HG03432 (cell line): ENCODE data around the gene IQCM.
A peak's percentile ranks its signal among the peaks of the same experiment; 100 is the strongest.

ENCODE experiments used
- ATAC-seq: cut with Tn5 transposase; IDR thresholded peaks from one replicate; pipeline ENCODE4 v1.9.1; 2021; ENCODE audit warnings: mild to moderate bottlenecking, moderate library complexity; ENCODE audit not compliant: unreplicated experiment

Gene IQCM

GRCh38 chr4:149711593-149712365, 103.9 kb downstream of the IQCM start:
- no peak for ATAC-seq

DNA sequence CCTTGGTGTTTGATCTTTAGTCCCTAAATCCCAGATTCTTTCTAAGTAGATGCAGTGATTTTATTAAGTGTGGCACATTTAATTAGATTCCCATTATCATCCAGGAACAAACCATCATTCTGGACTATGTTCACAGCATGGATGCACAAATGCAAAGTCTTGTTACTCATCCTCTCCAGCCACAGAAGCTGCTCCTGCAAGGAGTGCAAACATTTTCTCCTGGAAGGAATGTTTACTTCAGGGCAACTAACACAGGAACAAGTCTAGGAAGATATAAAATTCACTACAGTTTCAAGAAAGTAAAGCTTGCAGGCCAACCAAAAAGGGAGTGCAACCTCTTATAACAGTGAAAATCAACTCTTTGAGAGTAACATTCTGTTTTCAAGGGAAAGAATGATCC, 106.0 kb downstream of the IQCM start:
- ATAC-seq, result no peak

GRCh38 chr4:149708513-149709130, 107.0 kb downstream of the IQCM start:
- ATAC-seq, result no peak

- no peak for ATAC-seq
These were observed 107.8 kb downstream of the IQCM start for GRCh38 chr4:149707862-149708261.

DNA sequence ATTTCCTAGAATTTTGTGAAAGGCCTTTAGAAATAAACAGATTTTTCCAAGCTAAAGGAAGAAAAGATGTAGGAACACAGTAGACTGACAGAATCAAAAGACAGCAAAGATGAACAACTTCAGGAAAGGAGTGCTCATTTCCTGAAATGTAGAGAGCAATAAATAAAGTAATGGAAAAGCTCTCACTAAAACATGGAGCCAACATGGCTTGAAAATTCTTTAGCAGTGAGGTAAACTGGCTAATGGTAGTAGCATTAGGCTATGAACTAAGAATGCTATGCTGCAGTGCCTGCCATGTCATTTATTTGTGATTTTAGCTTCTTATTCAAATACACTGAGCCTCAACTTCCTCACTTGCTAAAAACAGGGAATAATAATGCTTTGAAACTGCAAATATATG, 108.7 kb downstream of the IQCM start:
- no peak for ATAC-seq

- peak; percentile 71 for ATAC-seq
These were observed 113.0 kb downstream of the IQCM start for GRCh38 chr4:149702414-149703293.

GRCh38 chr4:149701435-149702156, 114.0 kb downstream of the IQCM start:
- no peak for ATAC-seq

DNA sequence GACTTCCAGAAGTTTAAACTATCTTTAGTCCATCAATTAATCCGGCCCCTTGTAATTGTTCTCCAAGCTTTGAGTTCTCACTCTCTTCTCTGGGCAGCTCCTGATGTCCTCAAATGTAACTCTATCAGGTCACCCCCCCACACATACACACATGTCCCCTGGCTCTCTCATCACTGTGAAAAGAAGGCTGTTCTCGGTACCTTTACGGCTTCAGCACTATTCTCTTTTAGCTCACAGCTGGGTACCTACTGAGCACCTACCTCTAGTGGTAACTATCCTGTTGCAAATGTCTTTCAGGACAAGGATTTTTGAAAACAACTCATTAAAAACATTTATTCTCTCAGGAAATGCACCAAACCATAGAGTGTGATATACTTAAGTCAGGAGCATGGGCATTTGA, 115.4 kb downstream of the IQCM start:
- no peak for ATAC-seq

- ATAC-seq, result no peak
These were observed 116.0 kb downstream of the IQCM start for GRCh38 chr4:149699642-149700041.

GRCh38 chr4:149690726-149691125, 124.9 kb downstream of the IQCM start:
- ATAC-seq, result no peak

GRCh38 chr4:149684516-149684915, 131.1 kb downstream of the IQCM start:
- no peak for ATAC-seq

DNA sequence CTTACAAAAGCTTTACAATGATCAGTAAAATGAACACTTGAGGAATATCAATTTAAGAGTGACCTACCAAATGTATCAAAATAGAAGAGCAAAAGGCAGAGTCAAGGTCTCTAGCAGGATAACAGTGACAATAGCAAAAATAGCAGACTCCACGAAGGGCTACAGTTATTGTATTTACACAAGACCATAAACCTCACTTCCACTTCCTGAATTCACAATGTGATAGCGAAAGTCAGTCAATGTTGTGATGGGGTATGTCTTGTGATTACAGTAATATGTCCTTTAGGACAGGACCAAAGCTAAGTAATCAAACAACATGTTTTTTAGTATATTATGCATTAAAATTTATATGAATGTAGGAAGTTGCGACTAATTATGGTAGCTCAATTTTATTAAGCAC, 139.6 kb downstream of the IQCM start:
- peak; percentile 98 for ATAC-seq

GRCh38 chr4:149645790-149646189, 169.9 kb downstream of the IQCM start:
- ATAC-seq, result no peak

DNA sequence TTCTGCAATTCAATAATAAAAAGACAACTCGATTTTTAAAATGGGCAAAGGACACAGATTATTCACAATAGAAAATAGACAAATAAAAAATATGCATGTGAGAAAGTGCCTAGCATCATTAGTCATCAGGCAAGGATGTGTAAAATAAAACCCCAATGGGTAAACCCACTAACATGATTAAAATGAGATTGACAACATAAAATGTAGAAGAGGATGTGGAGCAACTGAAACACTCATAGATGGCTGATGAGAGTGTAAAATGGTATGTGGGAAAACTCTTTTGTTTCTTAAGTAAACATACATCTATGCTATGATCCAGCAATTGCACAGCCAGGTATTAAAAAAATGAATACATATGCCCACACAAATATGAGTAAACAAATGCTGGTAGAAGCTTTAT, 177.6 kb downstream of the IQCM start:
- ATAC-seq, result no peak

DNA sequence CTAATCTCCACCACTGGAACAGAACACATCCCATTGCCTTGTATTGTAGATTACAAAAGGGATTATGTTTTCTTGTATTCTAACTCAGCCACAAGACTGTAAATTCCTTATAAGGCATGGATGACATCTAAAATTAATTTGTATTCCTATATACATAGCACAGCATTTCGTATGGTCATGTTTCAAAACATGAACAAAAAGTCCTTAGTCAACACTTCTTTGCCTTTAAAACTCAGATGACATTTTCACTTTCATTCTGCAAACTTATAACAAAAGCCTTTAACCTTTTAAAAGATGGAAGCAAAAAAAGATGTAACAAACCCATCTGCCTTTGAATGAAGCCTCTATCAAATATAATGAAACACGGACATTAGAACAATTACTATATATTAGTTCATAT, 181.3 kb downstream of the IQCM start:
- no peak for ATAC-seq

DNA sequence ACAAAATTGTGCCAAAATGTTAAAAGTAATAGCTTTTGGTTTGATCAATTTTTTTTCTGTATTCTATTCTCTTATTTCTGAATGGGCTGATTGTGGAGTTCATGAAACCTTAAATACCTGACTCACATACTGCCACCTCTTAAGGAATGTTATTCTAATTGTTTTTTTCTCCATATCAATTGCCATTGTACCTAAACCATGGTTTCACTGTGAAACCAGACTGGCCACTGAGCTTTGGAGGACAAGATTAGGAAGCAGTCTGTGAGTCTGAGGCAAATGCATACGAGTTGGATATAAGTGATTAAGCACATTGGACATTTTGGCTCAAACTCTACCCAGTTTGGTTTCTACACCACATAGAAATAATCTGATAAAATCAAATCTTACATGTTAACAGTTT, 184.0 kb downstream of the IQCM start:
- no peak for ATAC-seq

GRCh38 chr4:149630064-149630463, 185.6 kb downstream of the IQCM start:
- no peak for ATAC-seq

DNA sequence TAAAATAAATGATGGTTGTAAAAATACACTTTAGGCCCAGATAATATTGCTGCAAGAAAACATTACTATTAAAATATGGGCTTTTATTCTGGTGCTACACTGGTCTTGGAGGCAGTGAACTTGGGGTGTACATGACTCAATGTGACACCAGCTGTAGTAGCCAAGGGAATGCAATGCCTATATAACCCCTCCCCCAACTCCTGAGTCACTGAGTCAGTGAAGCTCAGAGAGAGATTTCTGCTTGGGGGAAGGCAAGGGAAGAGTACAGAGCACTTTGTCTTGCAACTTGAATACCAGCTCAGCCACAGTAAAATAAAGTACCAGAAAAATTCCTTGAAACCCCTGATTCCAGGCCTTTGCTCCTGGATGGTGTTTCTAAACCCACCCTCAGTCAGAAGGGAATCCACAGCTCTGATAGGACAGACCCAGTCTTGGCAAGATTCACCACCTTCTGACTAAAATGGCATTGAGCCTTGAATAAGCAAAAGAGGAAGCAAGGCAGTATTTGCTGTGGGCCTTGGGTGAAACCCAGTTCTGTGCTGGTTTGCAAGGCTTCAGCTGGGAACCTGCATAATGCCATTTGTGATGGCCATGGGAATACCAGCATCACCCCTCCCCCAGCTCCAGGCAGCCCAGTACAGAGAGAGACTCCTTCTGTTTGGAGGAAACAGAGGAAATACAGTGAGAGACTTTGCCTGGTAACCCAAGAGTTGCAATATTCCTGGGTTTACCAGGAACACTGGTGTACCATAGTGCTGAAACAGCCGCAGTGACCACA, 209.9 kb downstream of the IQCM start:
- no peak for ATAC-seq

GRCh38 chr4:149604827-149605226, 210.8 kb downstream of the IQCM start:
- ATAC-seq, result no peak

- no peak for ATAC-seq
These were observed 220.1 kb downstream of the IQCM start for GRCh38 chr4:149595500-149595899.
